GM18498 (cell line): ENCODE data around the gene METTL23.
A peak's percentile ranks its signal among the peaks of the same experiment; 100 is the strongest.
"Not testable (repeated sequence)": the region's sequence is repeated elsewhere in the genome, so short reads cannot be mapped to it uniquely, and the experiment has no call there.

Source experiments
- ATAC-seq: cut with Tn5 transposase; IDR thresholded peaks from one replicate; pipeline ENCODE4 v1.9.1; 2021; ENCODE audit warnings: mild to moderate bottlenecking, moderate library complexity; ENCODE audit not compliant: unreplicated experiment

Gene METTL23

GRCh38 chr17:76734080-76734840 is 7.6 kb downstream of the METTL23 start:
- ATAC-seq, result no peak

GRCh38 chr17:76735006-76735405 is 8.4 kb downstream of the METTL23 start:
- ATAC-seq, result no peak

- peak; percentile 0 for ATAC-seq
These were observed 9.1 kb downstream of the METTL23 start for GRCh38 chr17:76735586-76736348.

- peak; percentile 27 for ATAC-seq
These were observed 9.9 kb downstream of the METTL23 start for GRCh38 chr17:76736349-76737081.

DNA sequence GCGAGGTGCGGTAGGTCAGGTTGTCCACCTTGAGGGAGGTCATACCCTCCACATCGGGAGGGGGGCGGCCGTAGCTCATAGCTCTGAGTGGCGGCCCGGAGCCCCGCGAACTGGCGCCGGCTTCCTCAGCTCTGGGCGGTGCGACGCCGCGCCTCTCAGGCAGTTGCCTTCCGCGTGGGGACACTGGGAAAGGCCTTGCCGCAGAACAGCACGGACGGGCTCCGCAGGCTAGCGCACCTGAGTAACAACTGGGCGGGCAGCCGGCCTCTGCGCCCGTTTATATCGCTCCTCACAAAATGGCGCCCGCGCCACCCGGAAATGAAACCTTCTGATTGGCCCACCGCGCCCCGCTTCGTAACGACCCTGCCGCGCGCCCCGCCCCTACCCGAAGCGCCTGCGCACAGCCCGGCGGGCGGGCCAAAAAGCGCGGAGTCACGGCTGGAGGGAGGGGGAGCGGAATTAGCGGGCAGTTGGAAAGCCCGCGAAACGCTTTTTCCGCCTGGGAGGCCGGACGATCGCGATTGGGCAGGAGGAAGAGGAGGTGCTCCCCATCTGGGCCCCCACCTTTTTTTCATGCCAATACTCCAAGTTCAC is 10.5 kb downstream of the METTL23 start, which contains the start of gene SRSF2:
SRSF2 (minus strand) TSS at position 250 of the 594 bp plus-strand sequence; CDS start at position 79, 171 bp downstream.
- peak; percentile 65 for ATAC-seq

GRCh38 chr17:76737676-76738467 is 11.2 kb downstream of the METTL23 start, which contains the start of gene MFSD11:
TSS of gene MFSD11 (plus strand) at chr17:76738119. CDS start at chr17:76738353, 234 bp downstream.
- ATAC-seq, result peak; percentile 67

GRCh38 chr17:76738468-76738850 is 11.8 kb downstream of the METTL23 start:
- ATAC-seq, result no peak

DNA sequence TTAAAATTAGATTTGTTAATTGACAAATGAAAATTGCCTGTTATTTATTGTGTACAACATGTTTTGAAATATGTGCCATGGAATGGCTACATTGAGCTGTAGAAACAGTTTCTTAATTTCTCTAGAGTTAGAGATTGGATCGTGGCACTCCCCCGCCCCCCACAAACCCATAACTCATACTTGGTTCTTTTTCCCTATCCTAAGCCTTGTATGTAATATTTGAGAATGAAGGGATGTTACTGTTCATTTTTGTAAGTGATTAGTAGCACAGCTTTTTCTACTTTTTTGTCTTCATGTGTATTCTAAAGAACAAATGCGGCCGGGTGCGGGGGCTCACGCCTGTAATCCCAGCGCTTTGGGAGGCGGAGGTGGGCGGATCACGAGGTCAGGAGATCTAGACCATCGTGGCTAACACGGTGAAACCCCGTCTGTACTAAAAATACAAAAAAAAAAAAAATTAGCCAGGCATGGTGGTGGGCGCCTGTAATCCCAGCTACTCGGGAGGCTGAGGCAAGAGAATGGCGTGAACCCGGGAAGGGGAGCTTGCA is 13.0 kb downstream of the METTL23 start:
- not testable (repeated sequence) for ATAC-seq

- no peak for ATAC-seq
These were observed 13.9 kb downstream of the METTL23 start for GRCh38 chr17:76740329-76741118.

- no peak for ATAC-seq
These were observed 16.3 kb downstream of the METTL23 start for GRCh38 chr17:76742958-76743357.

DNA sequence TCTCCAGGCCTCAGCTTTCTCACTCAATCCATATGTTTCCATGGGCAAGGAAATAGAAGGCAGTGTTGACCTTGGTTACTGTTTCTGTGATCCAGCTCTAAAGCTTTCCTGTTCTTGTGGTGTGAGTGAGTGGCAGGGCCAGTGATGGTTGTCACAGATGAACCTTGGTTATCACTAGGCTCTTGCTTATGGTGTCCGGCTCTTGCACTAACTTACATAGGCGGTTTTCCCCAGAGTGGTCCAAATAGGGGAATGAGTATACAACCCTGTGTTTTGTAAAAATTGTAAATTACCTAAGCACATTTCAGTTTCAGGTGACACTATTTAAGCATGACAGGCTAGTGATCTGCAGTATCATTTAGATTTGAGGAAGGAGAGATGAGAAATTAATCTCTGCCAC is 18.1 kb downstream of the METTL23 start:
- no peak for ATAC-seq

- not testable (repeated sequence) for ATAC-seq
These were observed 19.1 kb downstream of the METTL23 start for GRCh38 chr17:76745785-76746184.

- ATAC-seq, result no peak
These were observed 21.2 kb downstream of the METTL23 start for GRCh38 chr17:76747716-76748363.

- ATAC-seq, result no peak
These were observed 22.0 kb downstream of the METTL23 start for GRCh38 chr17:76748657-76749056.

- ATAC-seq, result no peak
These were observed 24.9 kb downstream of the METTL23 start for GRCh38 chr17:76751416-76751993.

DNA sequence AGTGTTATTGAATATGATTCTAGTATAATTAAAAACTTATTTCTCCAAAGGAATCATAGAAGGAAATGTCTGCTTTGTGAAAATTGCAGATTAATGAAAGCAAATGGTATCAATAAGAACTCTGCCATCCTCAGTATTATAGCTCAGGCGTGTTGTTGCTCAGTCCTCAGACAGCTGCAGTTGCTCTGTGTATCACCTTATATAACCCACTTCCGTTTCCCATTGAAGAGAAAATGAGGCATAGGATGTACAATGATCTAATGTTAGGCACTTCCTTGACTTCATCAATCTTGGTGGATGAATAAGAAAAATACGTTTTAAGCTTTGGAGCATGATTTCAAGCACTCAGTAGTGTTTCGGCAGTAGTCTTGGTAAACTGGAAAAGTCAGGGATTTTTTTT is 25.4 kb downstream of the METTL23 start:
- ATAC-seq, result no peak

DNA sequence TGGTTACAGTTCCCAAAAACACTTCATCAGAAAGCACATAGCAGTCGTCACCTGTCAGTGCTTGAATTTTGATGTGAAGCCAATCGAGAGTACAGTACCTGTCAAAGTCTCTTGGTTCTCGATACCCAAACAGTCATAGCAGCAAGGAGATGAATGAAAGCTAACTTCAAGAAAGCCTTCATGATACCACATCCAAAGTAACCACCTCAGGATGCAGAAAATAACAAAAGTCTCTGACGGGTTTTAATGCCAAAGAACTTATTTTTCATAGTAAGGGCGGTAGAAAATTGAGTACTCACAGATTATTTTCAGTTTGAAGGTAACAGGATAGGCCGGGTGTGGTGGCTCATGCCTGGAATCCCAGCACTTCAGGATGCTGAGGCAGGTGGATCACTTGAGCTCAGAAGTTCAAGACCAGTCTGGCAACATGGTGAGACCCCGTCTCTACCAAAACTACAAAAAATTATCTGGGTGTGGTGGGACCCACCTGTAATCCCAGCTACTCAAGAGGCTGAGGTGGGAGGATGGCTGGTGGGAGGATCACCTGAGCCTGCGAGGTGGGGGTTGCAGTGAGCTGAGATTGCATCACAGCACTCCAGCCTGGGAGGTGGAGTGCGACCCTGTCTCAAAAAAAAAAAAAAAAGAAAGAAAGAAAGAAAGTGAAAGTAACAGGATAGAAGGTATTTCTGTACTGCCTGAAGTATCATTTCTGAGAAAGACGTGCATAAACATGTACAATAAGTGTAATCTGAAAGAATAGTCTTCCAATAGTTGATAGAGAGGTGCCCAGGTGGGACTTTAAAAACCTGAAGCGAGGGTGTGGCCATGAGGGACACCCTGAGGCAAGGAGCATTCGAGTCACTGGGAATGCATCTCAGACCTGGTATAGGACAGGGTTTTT is 26.7 kb downstream of the METTL23 start:
- ATAC-seq, result no peak
